ENCODE measurements around the gene CCL19. TPM values are rescaled to one million over a fixed set of nuclear protein-coding genes. Genes with fewer than 3 reads are reported as not detected.

Gene CCL19
- total RNA-seq, 4 donors from 2014 or later = 3.6 TPM; not detected in 3

GRCh38 chr9:34663303-34663605 lies 27.8 kb downstream of the CCL19 start:
- DNase-seq (ENCODE audit: low spot score in 2 of 2) = no peak
- H3K4me3 ChIP-seq (ENCODE audit: low read depth, poor library complexity, severe bottlenecking) = no peak overlapping the region
- TF ChIP-seq POLR2A (IDR thresholded peaks at IDR 0.05) (no peak), CTCF (IDR thresholded peaks at IDR 0.05) (no peak)
- intact Hi-C loops (cut with DNase I; ENCODE audit: low total_unique reads) = no loop called here

- DNase-seq (ENCODE audit: low spot score in 2 of 2) = no peak
- no peak within 1 kb of the TSS for H3K4me3 ChIP-seq (ENCODE audit: low read depth, poor library complexity, severe bottlenecking)
- WGBS, 2 donors = 54 to 59% methylated on average over 4 of the region's 4 CpGs
- intact Hi-C loops (cut with DNase I; ENCODE audit: low total_unique reads) = no loop called here
- no peak for TF ChIP-seq CTCF (IDR thresholded peaks at IDR 0.05)
- no peak for TF ChIP-seq POLR2A (IDR thresholded peaks at IDR 0.05)
Measured at GRCh38 chr9:34662526-34663302, 28.4 kb downstream of the CCL19 start, which contains the start of gene CCL27. CCL27 (minus strand) TSS chr9:34662657; CDS start chr9:34662633, 24 bp downstream.

GRCh38 chr9:34659592-34660253 lies 31.4 kb downstream of the CCL19 start:
- no peak overlapping the region for H3K4me3 ChIP-seq (ENCODE audit: low read depth, poor library complexity, severe bottlenecking)
- intact Hi-C loops (cut with DNase I; ENCODE audit: low total_unique reads) = no loop called here
- TF ChIP-seq POLR2A (IDR thresholded peaks at IDR 0.05) (no peak), CTCF (IDR thresholded peaks at IDR 0.05) (no peak)
- WGBS, 2 donors = 63 to 73% methylated on average over 5 to 8 of the region's 8 CpGs
- DNase-seq (ENCODE audit: low spot score in 2 of 2) = no peak

GRCh38 chr9:34658461-34658860 lies 32.6 kb downstream of the CCL19 start:
- no peak overlapping the region for H3K4me3 ChIP-seq (ENCODE audit: low read depth, poor library complexity, severe bottlenecking)
- WGBS, 2 donors = 76 to 91% methylated on average over 14 of the region's 14 CpGs
- TF ChIP-seq CTCF (IDR thresholded peaks at IDR 0.05) = no peak
- TF ChIP-seq POLR2A (IDR thresholded peaks at IDR 0.05) = no peak
- no peak for DNase-seq (ENCODE audit: low spot score in 2 of 2)
- intact Hi-C loops (cut with DNase I; ENCODE audit: low total_unique reads) = no loop called here

GRCh38 chr9:34656992-34657391 lies 34.1 kb downstream of the CCL19 start:
- no peak for DNase-seq (ENCODE audit: low spot score in 2 of 2)
- intact Hi-C loops (cut with DNase I; ENCODE audit: low total_unique reads) = no loop called here
- TF ChIP-seq CTCF (IDR thresholded peaks at IDR 0.05) (no peak), POLR2A (IDR thresholded peaks at IDR 0.05) (no peak)
- WGBS, 2 donors = 66 to 72% methylated on average over 4 to 5 of the region's 5 CpGs
- no peak overlapping the region for H3K4me3 ChIP-seq (ENCODE audit: low read depth, poor library complexity, severe bottlenecking)

All from lower leg skin (tissue), 4 donors.